ENCODE measurements around the gene CCNY. TPM values are rescaled to one million over a fixed set of nuclear protein-coding genes. Genes with fewer than 3 reads are reported as not detected.

The CCNY gene
- total RNA-seq, 2 donors from 2014 or later: 31.6 to 54.0 TPM

DNA sequence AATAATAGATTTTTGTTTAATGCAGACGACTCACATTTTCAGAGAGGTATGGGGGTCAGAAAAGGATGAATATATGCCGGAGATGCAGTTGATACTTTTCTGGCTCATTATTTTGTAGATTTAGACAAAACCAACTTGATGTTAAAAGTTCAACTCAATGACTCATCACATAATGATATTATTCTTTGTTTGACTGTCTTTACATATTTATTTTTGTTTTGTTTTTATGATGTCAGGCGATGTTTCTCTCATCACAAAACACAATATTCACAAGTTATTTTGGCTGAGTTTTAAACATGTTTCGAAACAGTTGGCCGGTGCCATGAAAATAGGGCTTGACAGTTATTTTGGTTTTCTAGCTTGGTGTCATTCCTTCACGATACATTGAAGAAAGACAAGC lies 270.1 kb downstream of the CCNY start:
- Histone ChIP-seq H3K4me1 (replicated peaks) (no peaks in the 10 kb centered on the region), H3K27me3 (replicated peaks; ENCODE audit: insufficient read depth) (no peaks in the 10 kb centered on the region), H3K9me3 (no peaks in the 10 kb centered on the region), H3K36me3 (no peaks in the 10 kb centered on the region), H3K4me3 (no peak overlapping the region), H3K27ac (no peak overlapping the region)
- no peak for TF ChIP-seq POLR2AphosphoS5 (IDR thresholded peaks at IDR 0.05)
- no peak for TF ChIP-seq POLR2A (IDR thresholded peaks at IDR 0.05)
- TF ChIP-seq, protein P1, sequence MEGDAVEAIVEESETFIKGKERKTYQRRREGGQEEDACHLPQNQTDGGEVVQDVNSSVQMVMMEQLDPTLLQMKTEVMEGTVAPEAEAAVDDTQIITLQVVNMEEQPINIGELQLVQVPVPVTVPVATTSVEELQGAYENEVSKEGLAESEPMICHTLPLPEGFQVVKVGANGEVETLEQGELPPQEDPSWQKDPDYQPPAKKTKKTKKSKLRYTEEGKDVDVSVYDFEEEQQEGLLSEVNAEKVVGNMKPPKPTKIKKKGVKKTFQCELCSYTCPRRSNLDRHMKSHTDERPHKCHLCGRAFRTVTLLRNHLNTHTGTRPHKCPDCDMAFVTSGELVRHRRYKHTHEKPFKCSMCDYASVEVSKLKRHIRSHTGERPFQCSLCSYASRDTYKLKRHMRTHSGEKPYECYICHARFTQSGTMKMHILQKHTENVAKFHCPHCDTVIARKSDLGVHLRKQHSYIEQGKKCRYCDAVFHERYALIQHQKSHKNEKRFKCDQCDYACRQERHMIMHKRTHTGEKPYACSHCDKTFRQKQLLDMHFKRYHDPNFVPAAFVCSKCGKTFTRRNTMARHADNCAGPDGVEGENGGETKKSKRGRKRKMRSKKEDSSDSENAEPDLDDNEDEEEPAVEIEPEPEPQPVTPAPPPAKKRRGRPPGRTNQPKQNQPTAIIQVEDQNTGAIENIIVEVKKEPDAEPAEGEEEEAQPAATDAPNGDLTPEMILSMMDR (IDR thresholded peaks at IDR 0.05): no peak
- WGBS: 63% methylated on average over 6 of the region's 6 CpGs
- intact Hi-C loops (cut with DNase I): no loop called here
- no peak for DNase-seq (ENCODE audit: low spot score)

DNA sequence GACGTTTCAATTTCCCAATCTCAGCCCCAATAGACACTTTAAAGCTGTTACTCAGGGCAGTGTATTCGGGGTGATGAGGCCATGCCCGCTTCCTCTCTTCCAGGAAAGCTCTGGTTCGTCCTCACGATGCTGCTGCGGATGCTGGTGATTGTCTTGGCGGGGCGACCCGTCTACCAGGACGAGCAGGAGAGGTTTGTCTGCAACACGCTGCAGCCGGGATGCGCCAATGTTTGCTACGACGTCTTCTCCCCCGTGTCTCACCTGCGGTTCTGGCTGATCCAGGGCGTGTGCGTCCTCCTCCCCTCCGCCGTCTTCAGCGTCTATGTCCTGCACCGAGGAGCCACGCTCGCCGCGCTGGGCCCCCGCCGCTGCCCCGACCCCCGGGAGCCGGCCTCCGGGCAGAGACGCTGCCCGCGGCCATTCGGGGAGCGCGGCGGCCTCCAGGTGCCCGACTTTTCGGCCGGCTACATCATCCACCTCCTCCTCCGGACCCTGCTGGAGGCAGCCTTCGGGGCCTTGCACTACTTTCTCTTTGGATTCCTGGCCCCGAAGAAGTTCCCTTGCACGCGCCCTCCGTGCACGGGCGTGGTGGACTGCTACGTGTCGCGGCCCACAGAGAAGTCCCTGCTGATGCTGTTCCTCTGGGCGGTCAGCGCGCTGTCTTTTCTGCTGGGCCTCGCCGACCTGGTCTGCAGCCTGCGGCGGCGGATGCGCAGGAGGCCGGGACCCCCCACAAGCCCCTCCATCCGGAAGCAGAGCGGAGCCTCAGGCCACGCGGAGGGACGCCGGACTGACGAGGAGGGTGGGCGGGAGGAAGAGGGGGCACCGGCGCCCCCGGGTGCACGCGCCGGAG lies 271.4 kb downstream of the CCNY start:
- H3K27me3 ChIP-seq (replicated peaks; ENCODE audit: insufficient read depth): no peaks in the 10 kb centered on the region
- no peak for DNase-seq (ENCODE audit: low spot score)

DNA sequence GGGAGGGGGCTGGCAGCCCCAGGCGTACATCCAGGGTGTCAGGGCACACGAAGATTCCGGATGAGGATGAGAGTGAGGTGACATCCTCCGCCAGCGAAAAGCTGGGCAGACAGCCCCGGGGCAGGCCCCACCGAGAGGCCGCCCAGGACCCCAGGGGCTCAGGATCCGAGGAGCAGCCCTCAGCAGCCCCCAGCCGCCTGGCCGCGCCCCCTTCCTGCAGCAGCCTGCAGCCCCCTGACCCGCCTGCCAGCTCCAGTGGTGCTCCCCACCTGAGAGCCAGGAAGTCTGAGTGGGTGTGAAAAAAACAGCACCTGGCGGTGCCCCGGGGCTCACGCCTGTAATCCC lies 272.0 kb downstream of the CCNY start:
- intact Hi-C loops (cut with DNase I): no loop called here
- TF ChIP-seq, protein P1 (IDR thresholded peaks at IDR 0.05): no peak
- Histone ChIP-seq H3K4me1 (replicated peaks) (no peaks in the 10 kb centered on the region), H3K27ac (no peak overlapping the region), H3K27me3 (replicated peaks; ENCODE audit: insufficient read depth) (no peaks in the 10 kb centered on the region), H3K9me3 (no peaks in the 10 kb centered on the region), H3K36me3 (no peaks in the 10 kb centered on the region), H3K4me3 (peak overlapping the region; percentile 29 to 36)
- DNase-seq (ENCODE audit: low spot score): no peak
- WGBS: 63% methylated on average over 11 of the region's 16 CpGs

More for the DNA sequence above, 271.4 kb downstream of the CCNY start:
- H3K4me1 ChIP-seq (replicated peaks): no peaks in the 10 kb centered on the region
- H3K4me3 ChIP-seq: peak overlapping the region; percentile 29 to 36
- no peaks in the 10 kb centered on the region for H3K36me3 ChIP-seq
- intact Hi-C loops (cut with DNase I): no loop called here
- H3K27ac ChIP-seq: no peak overlapping the region
- WGBS: 9% methylated on average over 78 of the region's 78 CpGs
- H3K9me3 ChIP-seq: no peaks in the 10 kb centered on the region
- TF ChIP-seq, protein P1 (IDR thresholded peaks at IDR 0.05): no peak
- TF ChIP-seq POLR2AphosphoS5 (IDR thresholded peaks at IDR 0.05): no peak
- no peak for TF ChIP-seq POLR2A (IDR thresholded peaks at IDR 0.05)

DNA sequence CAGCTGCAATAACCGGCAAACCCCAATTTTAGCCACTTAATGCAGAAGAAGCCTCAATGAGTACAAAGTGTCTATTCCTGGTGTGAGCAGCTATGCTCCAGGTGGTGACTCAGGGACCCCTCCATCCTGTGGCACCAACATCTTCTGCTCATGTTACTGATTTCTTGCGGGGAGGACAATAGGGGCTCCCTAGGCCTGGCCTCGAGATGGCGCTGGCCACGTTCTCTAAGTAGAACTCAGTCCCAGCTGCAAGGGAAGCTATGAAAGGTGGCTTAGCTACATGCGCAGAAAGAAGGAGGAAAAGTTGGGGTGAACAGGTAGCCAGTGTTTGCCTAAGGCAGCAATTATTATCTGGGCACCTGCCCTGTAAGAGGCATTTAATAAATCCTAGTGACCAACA lies 275.4 kb downstream of the CCNY start:
- Histone ChIP-seq H3K4me3 (no peak overlapping the region), H3K4me1 (replicated peaks) (no peaks in the 10 kb centered on the region), H3K36me3 (no peaks in the 10 kb centered on the region), H3K27ac (no peak overlapping the region), H3K27me3 (replicated peaks; ENCODE audit: insufficient read depth) (no peaks in the 10 kb centered on the region), H3K9me3 (no peaks in the 10 kb centered on the region)
- no peak for TF ChIP-seq POLR2AphosphoS5 (IDR thresholded peaks at IDR 0.05)
- TF ChIP-seq, protein P1 (IDR thresholded peaks at IDR 0.05): no peak
- no peak for TF ChIP-seq POLR2A (IDR thresholded peaks at IDR 0.05)
- 87% methylated on average over 6 of the region's 6 CpGs for WGBS
- intact Hi-C loops (cut with DNase I): no loop called here
- DNase-seq (ENCODE audit: low spot score): no peak

Data from prostate gland (tissue), 2 donors.